Left lung (tissue), 10 donors: ENCODE data around the gene RBM20. TPM values are rescaled to one million over a fixed set of nuclear protein-coding genes. Genes with fewer than 3 reads are reported as not detected.

Source experiments
- ATAC-seq: fragments of 200-7000 bp; cut with Tn5 transposase; one replicate; pipeline ENCODE4 v1.9.1; 2020; ENCODE audit warnings: moderate library complexity
- DNase-seq, 4 donors: peaks; one replicate each; pipeline ENCODE4 v3.0.0-alpha.2; 2013 to 2020
- H3K27ac ChIP-seq, 2 donors: fragments of 200-600 bp; sonication (generic) in 1 of 2; one replicate each; pipeline versions ENCODE4 v1.5.0 to v1.8.0; 2020 to 2021
- H3K27me3 ChIP-seq, 2 donors: fragments of 200-600 bp; sonication (generic) in 1 of 2; one replicate each; pipeline versions ENCODE4 v1.5.0 to v1.8.0; 2020 to 2021
- H3K36me3 ChIP-seq, 2 donors: fragments of 200-600 bp; sonication (generic) in 1 of 2; one replicate each; pipeline versions ENCODE4 v1.5.0 to v1.8.0; 2020 to 2021
- H3K4me1 ChIP-seq, 2 donors: fragments of 200-600 bp; one replicate each; pipeline ENCODE4 v1.8.0; 2021
- H3K4me3 ChIP-seq, 2 donors: fragments of 200-600 bp; sonication (generic) in 1 of 2; one replicate each; pipeline versions ENCODE4 v1.5.0 to v1.8.0; 2020 to 2021; ENCODE audit warnings: mild to moderate bottlenecking in 1 of 2
- H3K9me3 ChIP-seq, 2 donors: fragments of 200-600 bp; sonication (generic) in 1 of 2; one replicate each; pipeline versions ENCODE4 v1.5.0 to v1.8.0; 2020 to 2021
- intact Hi-C, 2 donors: fragments of 100-400 bp; cut with DNase I; formaldehyde crosslinking; loops; one replicate each; pipeline versions ENCODE4 v1.11.2 to v1.14.2; 2022
- polyA plus RNA-seq, 6 donors: library from polyadenylated mRNA; unstranded; fragments of 120-200 nt; gene quantifications; one replicate each; pipeline ENCODE4 v1.2.1, GENCODE V29; 2013; ENCODE audit not compliant: insufficient read length in 6 of 6
- total RNA-seq, 2 donors: library from RNA; stranded (reverse); fragmentation: NEBNext Ultra II Directional; extraction: Animal tissue kit (Norgen Biotek cat#: 25700); gene quantifications; one replicate each; pipeline ENCODE4 v1.2.1, GENCODE V29; 2021
- TF ChIP-seq, protein P1 (sequence below), 2 donors: fragments of 200-600 bp; sonication (generic) in 1 of 2; IDR thresholded peaks; one replicate each; pipeline versions ENCODE4 v1.5.0 to v1.8.0; 2021; ENCODE audit warnings: antibody characterized with exemption in 2 of 2
- donor health status: DM: no; HTN: yes; CAD: no.
- donor health status: DM: no; HTN: no; CAD: no.

Gene RBM20
- total and polyA plus RNA-seq, 8 donors = 0.55 to 1.8 (median 1.1) TPM

DNA sequence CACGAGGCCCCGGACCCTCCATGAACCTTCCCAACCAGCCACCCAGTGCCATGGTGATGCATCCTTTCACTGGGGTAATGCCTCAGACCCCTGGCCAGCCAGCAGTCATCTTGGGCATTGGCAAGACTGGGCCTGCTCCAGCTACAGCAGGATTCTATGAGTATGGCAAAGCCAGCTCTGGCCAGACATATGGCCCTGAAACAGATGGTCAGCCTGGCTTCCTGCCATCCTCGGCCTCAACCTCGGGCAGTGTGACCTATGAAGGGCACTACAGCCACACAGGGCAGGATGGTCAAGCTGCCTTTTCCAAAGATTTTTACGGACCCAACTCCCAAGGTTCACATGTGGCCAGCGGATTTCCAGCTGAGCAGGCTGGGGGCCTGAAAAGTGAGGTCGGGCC, 137.0 kb downstream of the RBM20 start:
- DNase-seq = no peak
- TF ChIP-seq, protein P1, sequence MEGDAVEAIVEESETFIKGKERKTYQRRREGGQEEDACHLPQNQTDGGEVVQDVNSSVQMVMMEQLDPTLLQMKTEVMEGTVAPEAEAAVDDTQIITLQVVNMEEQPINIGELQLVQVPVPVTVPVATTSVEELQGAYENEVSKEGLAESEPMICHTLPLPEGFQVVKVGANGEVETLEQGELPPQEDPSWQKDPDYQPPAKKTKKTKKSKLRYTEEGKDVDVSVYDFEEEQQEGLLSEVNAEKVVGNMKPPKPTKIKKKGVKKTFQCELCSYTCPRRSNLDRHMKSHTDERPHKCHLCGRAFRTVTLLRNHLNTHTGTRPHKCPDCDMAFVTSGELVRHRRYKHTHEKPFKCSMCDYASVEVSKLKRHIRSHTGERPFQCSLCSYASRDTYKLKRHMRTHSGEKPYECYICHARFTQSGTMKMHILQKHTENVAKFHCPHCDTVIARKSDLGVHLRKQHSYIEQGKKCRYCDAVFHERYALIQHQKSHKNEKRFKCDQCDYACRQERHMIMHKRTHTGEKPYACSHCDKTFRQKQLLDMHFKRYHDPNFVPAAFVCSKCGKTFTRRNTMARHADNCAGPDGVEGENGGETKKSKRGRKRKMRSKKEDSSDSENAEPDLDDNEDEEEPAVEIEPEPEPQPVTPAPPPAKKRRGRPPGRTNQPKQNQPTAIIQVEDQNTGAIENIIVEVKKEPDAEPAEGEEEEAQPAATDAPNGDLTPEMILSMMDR (IDR thresholded peaks at IDR 0.05) = no peak
- ATAC-seq = no peak
- Histone ChIP-seq H3K4me3 (no peak overlapping the region), H3K36me3 (no peaks in the 10 kb centered on the region), H3K9me3 (no peaks in the 10 kb centered on the region), H3K4me1 (no peaks in the 10 kb centered on the region), H3K27ac (no peak overlapping the region), H3K27me3 (peaks cover 4 to 56% of the 10 kb centered on the region in 2 donors)
- intact Hi-C loops = no loop called here

DNA sequence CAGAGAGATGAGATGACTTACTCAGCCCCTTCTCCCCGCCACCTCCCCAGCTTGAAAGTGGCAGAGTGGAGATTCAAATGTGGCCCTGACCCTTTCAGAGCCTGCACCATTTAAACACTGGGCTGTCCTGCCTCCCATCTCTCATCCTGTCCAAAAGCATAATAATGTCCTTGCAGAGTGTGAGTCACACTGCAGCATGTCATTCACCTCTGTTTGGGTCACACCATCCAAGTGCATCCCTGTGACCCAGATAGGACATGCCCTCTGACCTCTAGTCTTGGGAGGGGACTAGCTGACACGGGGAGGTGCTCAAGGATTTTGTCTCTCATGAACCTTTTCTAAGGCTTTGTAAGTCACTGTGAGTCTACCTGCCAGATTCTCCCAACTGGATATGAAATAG, 138.5 kb downstream of the RBM20 start:
- no peaks in the 10 kb centered on the region for H3K9me3 ChIP-seq

DNA sequence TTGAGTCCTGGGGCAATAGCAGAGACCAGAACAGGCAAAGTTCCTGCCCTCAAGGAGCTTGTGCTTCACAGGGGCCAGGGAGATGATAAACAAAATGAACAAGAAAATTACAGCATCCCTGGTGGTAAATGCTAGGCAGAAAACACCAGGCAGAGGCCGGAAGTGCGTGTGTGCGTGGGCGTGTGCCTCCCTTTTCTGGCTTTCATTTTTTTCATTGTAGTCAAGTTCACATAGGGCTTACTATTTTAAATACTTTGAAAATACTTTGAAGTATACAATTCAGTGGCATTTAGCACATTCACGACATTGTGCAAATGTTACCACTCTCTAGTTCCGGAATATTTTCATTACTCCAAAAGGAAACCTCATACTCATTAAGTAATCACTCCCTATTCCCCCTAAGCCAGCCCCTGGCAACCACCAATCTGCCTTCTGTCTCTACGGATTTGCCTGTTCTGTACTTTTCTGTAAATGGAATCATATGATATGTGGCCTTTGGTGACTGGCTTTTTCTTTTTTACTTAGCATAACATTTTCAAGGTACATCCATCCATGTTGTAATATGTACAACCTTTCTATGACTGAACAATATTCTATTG, 139.5 kb downstream of the RBM20 start:
- TF ChIP-seq, protein P1 (IDR thresholded peaks at IDR 0.05) = no peak
- Histone ChIP-seq H3K27me3 (peaks cover 0 to 40% of the 10 kb centered on the region in 2 donors), H3K27ac (no peak overlapping the region), H3K9me3 (no peaks in the 10 kb centered on the region), H3K36me3 (no peaks in the 10 kb centered on the region), H3K4me3 (no peak overlapping the region), H3K4me1 (no peaks in the 10 kb centered on the region)
- DNase-seq (no peak), ATAC-seq (no peak)
- intact Hi-C loops = no loop called here

More for the DNA sequence above, 138.5 kb downstream of the RBM20 start:
- TF ChIP-seq, protein P1 (IDR thresholded peaks at IDR 0.05) = no peak
- DNase-seq (no peak), ATAC-seq (no peak)
- Histone ChIP-seq H3K36me3 (no peaks in the 10 kb centered on the region), H3K27me3 (peaks cover 4 to 50% of the 10 kb centered on the region in 2 donors), H3K27ac (no peak overlapping the region), H3K4me1 (no peaks in the 10 kb centered on the region), H3K4me3 (no peak overlapping the region)
- intact Hi-C loops = no loop called here

DNA sequence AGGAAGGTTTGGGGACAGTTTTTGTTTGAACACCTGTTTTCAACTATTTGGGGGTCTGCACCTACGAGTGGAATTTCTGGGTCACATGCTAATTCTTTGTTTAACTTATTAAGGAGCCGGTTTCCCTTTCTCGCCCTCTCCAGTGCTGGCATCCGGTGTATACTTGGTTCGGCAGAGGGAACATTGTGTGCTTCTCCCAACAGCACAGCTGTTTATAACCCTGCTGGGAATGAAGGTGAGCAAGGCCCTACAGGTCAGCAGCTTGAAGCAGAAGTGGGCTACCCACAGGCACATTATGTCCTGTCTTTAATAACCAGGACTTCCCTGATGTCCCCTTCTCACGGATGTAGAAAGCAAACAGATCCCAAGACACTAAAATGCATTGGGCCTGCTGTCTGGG, 140.1 kb downstream of the RBM20 start:
- DNase-seq (no peak), ATAC-seq (no peak)
- intact Hi-C loops = no loop called here
- H3K27ac ChIP-seq = no peak overlapping the region
- H3K9me3 ChIP-seq = no peaks in the 10 kb centered on the region
- TF ChIP-seq, protein P1 (IDR thresholded peaks at IDR 0.05) = no peak
- H3K27me3 ChIP-seq = peaks cover 0 to 40% of the 10 kb centered on the region in 2 donors
- H3K36me3 ChIP-seq = no peaks in the 10 kb centered on the region
- no peak overlapping the region for H3K4me3 ChIP-seq
- H3K4me1 ChIP-seq = no peaks in the 10 kb centered on the region

DNA sequence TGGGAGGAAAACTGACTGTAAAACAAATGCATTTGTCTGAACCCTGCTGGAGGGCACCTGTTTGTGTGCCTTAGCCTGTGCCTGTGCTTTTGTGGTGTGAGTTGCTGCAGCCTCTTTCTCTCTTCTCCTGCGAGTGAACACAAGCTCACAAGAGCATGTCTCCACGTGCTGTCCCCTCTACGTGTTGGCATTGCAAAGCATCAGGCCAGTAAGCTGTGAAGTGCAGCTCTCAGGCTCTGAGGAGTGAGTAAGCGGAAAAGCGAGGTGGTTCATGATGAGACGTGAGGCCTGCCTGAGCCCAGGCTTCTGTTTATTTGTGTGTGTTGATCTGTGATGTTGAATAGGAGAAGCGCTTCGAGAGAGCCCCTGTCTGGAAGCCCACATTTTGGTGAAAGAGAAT, 142.0 kb downstream of the RBM20 start:
- H3K36me3 ChIP-seq = no peaks in the 10 kb centered on the region
- no peaks in the 10 kb centered on the region for H3K9me3 ChIP-seq
- H3K27me3 ChIP-seq = peaks cover 0 to 36% of the 10 kb centered on the region in 2 donors
- intact Hi-C loops = no loop called here
- H3K27ac ChIP-seq = no peak overlapping the region
- DNase-seq = no peak
- TF ChIP-seq, protein P1 (IDR thresholded peaks at IDR 0.05) = no peak
- ATAC-seq = no peak
- no peak overlapping the region for H3K4me3 ChIP-seq
- H3K4me1 ChIP-seq = no peaks in the 10 kb centered on the region
